ENCODE results near the gene CD300C. TPM values are rescaled to one million over a fixed set of nuclear protein-coding genes. Genes with fewer than 3 reads are reported as not detected.

The CD300C gene
- total RNA-seq, 1 donor from 2014 or later, result 0.27 TPM

- H3K27ac ChIP-seq (ENCODE audit: low read depth, low read length), result no peak overlapping the region
- TF ChIP-seq EZH2 (IDR thresholded peaks at IDR 0.05; ENCODE audit: insufficient read depth, low read length), result no peak
- TF ChIP-seq, protein P1, sequence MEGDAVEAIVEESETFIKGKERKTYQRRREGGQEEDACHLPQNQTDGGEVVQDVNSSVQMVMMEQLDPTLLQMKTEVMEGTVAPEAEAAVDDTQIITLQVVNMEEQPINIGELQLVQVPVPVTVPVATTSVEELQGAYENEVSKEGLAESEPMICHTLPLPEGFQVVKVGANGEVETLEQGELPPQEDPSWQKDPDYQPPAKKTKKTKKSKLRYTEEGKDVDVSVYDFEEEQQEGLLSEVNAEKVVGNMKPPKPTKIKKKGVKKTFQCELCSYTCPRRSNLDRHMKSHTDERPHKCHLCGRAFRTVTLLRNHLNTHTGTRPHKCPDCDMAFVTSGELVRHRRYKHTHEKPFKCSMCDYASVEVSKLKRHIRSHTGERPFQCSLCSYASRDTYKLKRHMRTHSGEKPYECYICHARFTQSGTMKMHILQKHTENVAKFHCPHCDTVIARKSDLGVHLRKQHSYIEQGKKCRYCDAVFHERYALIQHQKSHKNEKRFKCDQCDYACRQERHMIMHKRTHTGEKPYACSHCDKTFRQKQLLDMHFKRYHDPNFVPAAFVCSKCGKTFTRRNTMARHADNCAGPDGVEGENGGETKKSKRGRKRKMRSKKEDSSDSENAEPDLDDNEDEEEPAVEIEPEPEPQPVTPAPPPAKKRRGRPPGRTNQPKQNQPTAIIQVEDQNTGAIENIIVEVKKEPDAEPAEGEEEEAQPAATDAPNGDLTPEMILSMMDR (IDR thresholded peaks at IDR 0.05; ENCODE audit: insufficient read depth, low read depth, low read length), result no peak
- H3K9ac ChIP-seq (ENCODE audit: low read length), result no peak overlapping the region
- no peaks in the 10 kb centered on the region for H3K4me1 ChIP-seq (ENCODE audit: insufficient read depth, low read length)
- H3K4me3 Mint-ChIP-seq (ENCODE audit: unreplicated experiment), result no peak overlapping the region
- H3K27me3 Mint-ChIP-seq (ENCODE audit: low read depth, unreplicated experiment), result peaks cover 29% of the 10 kb centered on the region
- H3K4me1 Mint-ChIP-seq (ENCODE audit: low read depth, unreplicated experiment), result peaks cover 9% of the 10 kb centered on the region
- no peaks in the 10 kb centered on the region for H3K9me3 ChIP-seq (ENCODE audit: insufficient read depth, low read depth, low read length)
- no peaks in the 10 kb centered on the region for H3K79me2 ChIP-seq (ENCODE audit: insufficient read depth, low read length)
- H3K27me3 ChIP-seq (ENCODE audit: insufficient read depth, low read length), result no peaks in the 10 kb centered on the region
- no peak overlapping the region for H3K4me2 ChIP-seq (ENCODE audit: low read length)
- no peaks in the 10 kb centered on the region for H3K36me3 ChIP-seq (ENCODE audit: insufficient read depth, low read length)
- no peak overlapping the region for H2AFZ ChIP-seq (ENCODE audit: low read depth, low read length)
- H4K20me1 ChIP-seq (ENCODE audit: insufficient read depth, low read length), result no peaks in the 10 kb centered on the region
- no peak for FAIRE-seq
- no peak overlapping the region for H3K4me3 ChIP-seq (ENCODE audit: insufficient read depth, low read depth, low read length)
- H3K9me3 Mint-ChIP-seq (ENCODE audit: unreplicated experiment), result peaks cover 3% of the 10 kb centered on the region
- no peak for DNase-seq (ENCODE audit: low read depth)
- no peaks in the 10 kb centered on the region for H3K36me3 Mint-ChIP-seq (ENCODE audit: low read depth, unreplicated experiment)
- no peak overlapping the region for H3K27ac Mint-ChIP-seq (ENCODE audit: unreplicated experiment)
Measured at GRCh38 chr17:74547264-74547663, 1.3 kb upstream of the CD300C start.

- Histone ChIP-seq H3K9me3 (ENCODE audit: insufficient read depth, low read depth, low read length) (no peaks in the 10 kb centered on the region), H3K4me3 (ENCODE audit: insufficient read depth, low read depth, low read length) (no peak overlapping the region), H3K27me3 (ENCODE audit: insufficient read depth, low read length) (no peaks in the 10 kb centered on the region), H2AFZ (ENCODE audit: low read depth, low read length) (no peak overlapping the region), H3K4me2 (ENCODE audit: low read length) (no peak overlapping the region), H3K36me3 (ENCODE audit: insufficient read depth, low read length) (no peaks in the 10 kb centered on the region), H3K27ac (ENCODE audit: low read depth, low read length) (no peak overlapping the region), H3K9ac (ENCODE audit: low read length) (no peak overlapping the region), H3K4me1 (ENCODE audit: insufficient read depth, low read length) (no peaks in the 10 kb centered on the region), H4K20me1 (ENCODE audit: insufficient read depth, low read length) (no peaks in the 10 kb centered on the region), H3K79me2 (ENCODE audit: insufficient read depth, low read length) (no peaks in the 10 kb centered on the region)
- Mint-ChIP-seq H3K4me1 (ENCODE audit: low read depth, unreplicated experiment) (peaks cover 8% of the 10 kb centered on the region), H3K27ac (ENCODE audit: unreplicated experiment) (no peak overlapping the region), H3K4me3 (ENCODE audit: unreplicated experiment) (no peak overlapping the region), H3K27me3 (ENCODE audit: low read depth, unreplicated experiment) (peaks cover 27% of the 10 kb centered on the region), H3K9me3 (ENCODE audit: unreplicated experiment) (peaks cover 3% of the 10 kb centered on the region), H3K36me3 (ENCODE audit: low read depth, unreplicated experiment) (no peaks in the 10 kb centered on the region)
- no peak for DNase-seq (ENCODE audit: low read depth)
- no peak for TF ChIP-seq EZH2 (IDR thresholded peaks at IDR 0.05; ENCODE audit: insufficient read depth, low read length)
- TF ChIP-seq, protein P1 (IDR thresholded peaks at IDR 0.05; ENCODE audit: insufficient read depth, low read depth, low read length), result no peak
- no peak for FAIRE-seq
Measured at GRCh38 chr17:74546586-74546985, 671 bp upstream of the CD300C start.

GRCh38 chr17:74544991-74545842, 698 bp downstream of the CD300C start:
- H3K36me3 ChIP-seq (ENCODE audit: insufficient read depth, low read length), result no peaks in the 10 kb centered on the region
- no peaks in the 10 kb centered on the region for H3K79me2 ChIP-seq (ENCODE audit: insufficient read depth, low read length)
- H2AFZ ChIP-seq (ENCODE audit: low read depth, low read length), result no peak overlapping the region
- no peaks in the 10 kb centered on the region for H4K20me1 ChIP-seq (ENCODE audit: insufficient read depth, low read length)
- H3K27me3 ChIP-seq (ENCODE audit: insufficient read depth, low read length), result no peaks in the 10 kb centered on the region
- H3K9me3 ChIP-seq (ENCODE audit: insufficient read depth, low read depth, low read length), result no peaks in the 10 kb centered on the region
- Mint-ChIP-seq H3K36me3 (ENCODE audit: low read depth, unreplicated experiment) (no peaks in the 10 kb centered on the region), H3K27me3 (ENCODE audit: low read depth, unreplicated experiment) (peaks cover 28% of the 10 kb centered on the region), H3K27ac (ENCODE audit: unreplicated experiment) (no peak overlapping the region), H3K4me1 (ENCODE audit: low read depth, unreplicated experiment) (peaks cover 7% of the 10 kb centered on the region), H3K4me3 (ENCODE audit: unreplicated experiment) (no peak overlapping the region), H3K9me3 (ENCODE audit: unreplicated experiment) (peaks cover 3% of the 10 kb centered on the region)
- no peak overlapping the region for H3K4me2 ChIP-seq (ENCODE audit: low read length)
- TF ChIP-seq EZH2 (IDR thresholded peaks at IDR 0.05; ENCODE audit: insufficient read depth, low read length), result no peak
- TF ChIP-seq, protein P1 (IDR thresholded peaks at IDR 0.05; ENCODE audit: insufficient read depth, low read depth, low read length), result no peak
- DNase-seq (ENCODE audit: low read depth), result no peak
- H3K4me3 ChIP-seq (ENCODE audit: insufficient read depth, low read depth, low read length), result no peak overlapping the region
- H3K27ac ChIP-seq (ENCODE audit: low read depth, low read length), result no peak overlapping the region
- FAIRE-seq, result no peak
- H3K9ac ChIP-seq (ENCODE audit: low read length), result no peak overlapping the region
- H3K4me1 ChIP-seq (ENCODE audit: insufficient read depth, low read length), result no peaks in the 10 kb centered on the region

All from astrocyte (in vitro differentiated cells and primary cell).